A549 (cell line): ENCODE data around the gene ASIC2. TPM values are rescaled to one million over a fixed set of nuclear protein-coding genes. Genes with fewer than 3 reads are reported as not detected.

Experiments
- ATAC-seq, 2 experiments: fragments of 200-7000 bp in 1 of 2; fragments of >200 bp in 1 of 2; cut with Nextera tagmentation in 1 of 2; cut with Tn5 transposase in 1 of 2; 3 replicates each; pipeline versions ENCODE4 v1.8.0 to v1.9.1; 2018 to 2020; ENCODE audit warnings: mild to moderate bottlenecking in 1 of 2, moderate library complexity in 1 of 2
- CTCF ChIA-PET: fragments of 300-600 bp; sonication (Branson Sonifier 250); formaldehyde crosslinking; extraction: SDS; loops from one replicate; lab custom pipeline; 2021; ENCODE audit warnings: antibody characterized with exemption, inconsistent platforms; lab: Yijun Ruan, JAX
- POLR2A ChIA-PET: fragments of 350-600 bp; formaldehyde crosslinking; extraction: SDS; loops from one replicate; lab custom pipeline; 2021; ENCODE audit warnings: antibody characterized with exemption, inconsistent platforms; lab: Yijun Ruan, JAX
- DNase-seq, 2 experiments: peaks; one replicate each; pipeline versions ENCODE4 v3.0.0 to v3.0.0-alpha.2; 2011 to 2016; ENCODE audit warnings: low read depth in 1 of 2, low spot score in 1 of 2
- FAIRE-seq: peaks from 2 replicates; lab custom pipeline; 2011; peaks lifted over from hg19 to GRCh38; lab: Jason Lieb, UNC
- H3K27ac ChIP-seq, 2 experiments: fragments of >200 bp; sonication (Bioruptor Twin); formaldehyde crosslinking; 3 replicates each; pipeline ENCODE4 v1.5.1; 2016 to 2017
- H3K4me1 ChIP-seq: fragments of >200 bp; sonication (Bioruptor Twin); formaldehyde crosslinking; 3 replicates; pipeline ENCODE4 v1.6.1; 2016
- H3K4me2 ChIP-seq: fragments of >200 bp; sonication (Bioruptor Twin); formaldehyde crosslinking; 3 replicates; pipeline ENCODE4 v1.6.1; 2016
- H3K4me3 ChIP-seq: fragments of >200 bp; sonication (Bioruptor Twin); formaldehyde crosslinking; 3 replicates; pipeline ENCODE4 v1.5.1; 2016
- H3K9me3 ChIP-seq: fragments of >200 bp; sonication (Bioruptor Twin); formaldehyde crosslinking; 3 replicates; pipeline ENCODE4 v1.6.1; 2016
- FOSB ChIP-seq: fragments of 250-450 bp; sonication (Bioruptor Pico); IDR thresholded peaks from 2 replicates; pipeline ENCODE4 v1.5.0; 2020; ENCODE audit warnings: mild to moderate bottlenecking, moderate library complexity
- RAD21 ChIP-seq, 2 experiments: fragments of >200 bp in 1 of 2; sonication (Bioruptor Twin) in 1 of 2; formaldehyde crosslinking in 1 of 2; IDR thresholded peaks in 1 of 2; conservative IDR thresholded peaks in 1 of 2; 2 replicates in 1 of 2; 3 replicates in 1 of 2; pipeline ENCODE4 v1.6.1; 2012 to 2018; ENCODE audit warnings: inconsistent platforms in 1 of 2
- WGBS: methylation state at CpG from one replicate; pipeline ENCODE4 v1.1.6; 2017; ENCODE audit errors: missing lambda C conversion rate; 5-methylcytosine and 5-hydroxymethylcytosine counted together
- polyA plus RNA-seq, 4 experiments: library from polyadenylated mRNA; depleted of rRNA in 3 of 4; stranded (reverse); fragments of >200 nt; fragmentation: RNase III in 1 of 4; extraction: RNeasy Plus Mini Kit Qiagen cat#74134 plus additional on column Dnase treatment in 1 of 4; gene quantifications; 2 replicates in 3 of 4; 3 replicates in 1 of 4; pipeline ENCODE4 v1.2.3, GENCODE V29; 2011 to 2017

The ASIC2 gene
- polyA plus RNA-seq, 2 of the 4 experiments (the other 2 are of a cell fraction): 1.5 to 1.9 TPM

DNA sequence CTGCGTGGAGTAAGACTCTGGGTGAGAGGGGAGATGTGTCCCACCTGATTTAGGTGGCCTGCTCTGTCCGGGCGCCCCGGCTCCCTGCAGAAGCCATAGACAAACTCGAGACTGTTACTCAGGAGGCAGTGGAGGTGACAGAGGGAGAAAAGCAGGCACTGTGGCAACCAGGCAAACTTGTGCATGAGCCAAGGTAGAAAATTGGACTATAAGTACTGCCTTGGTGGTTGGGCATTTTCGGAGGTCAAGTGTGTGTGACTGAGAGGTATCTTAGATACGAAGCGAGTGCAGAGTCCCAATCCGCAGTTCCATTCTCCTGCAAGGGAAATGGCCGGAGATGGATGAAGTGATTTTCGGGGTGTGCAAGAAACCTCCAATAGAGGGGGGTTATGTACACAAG, 328.6 kb downstream of the ASIC2 start:
- POLR2A ChIA-PET: no interaction called here
- Histone ChIP-seq H3K27ac (no peak overlapping the region), H3K4me1 (no peaks in the 10 kb centered on the region)
- no peak for ATAC-seq
- no peak for DNase-seq
- TF ChIP-seq RAD21 (conservative IDR thresholded peaks at IDR 0.05 in 1 of 2, IDR thresholded peaks at IDR 0.05 in 1 of 2) (no peak), FOSB (no peak)
- TF ChIP-seq, all 56 proteins: peak for 0
- H3K9me3 ChIP-seq: no peaks in the 10 kb centered on the region
- H3K4me2 ChIP-seq: no peak overlapping the region
- CTCF ChIA-PET: no interaction called here
- FAIRE-seq: no peak
- H3K4me3 ChIP-seq: no peak overlapping the region
- WGBS: 52% methylated on average over 11 of the region's 11 CpGs
